GM10847 (cell line): Measurements from ENCODE around the gene STAB2.

Experiments
- POLR2A ChIP-seq: IDR thresholded peaks from 2 replicates; pipeline ENCODE4 v1.6.1; 2011; ENCODE audit not compliant: insufficient read length; ENCODE audit errors: extremely low read depth

Gene STAB2

GRCh38 chr12:103691063-103691462 lies 104.0 kb downstream of the STAB2 start:
- no peak for TF ChIP-seq POLR2A

- TF ChIP-seq POLR2A, result no peak
Observed at GRCh38 chr12:103696101-103696500, 109.0 kb downstream of the STAB2 start.

DNA sequence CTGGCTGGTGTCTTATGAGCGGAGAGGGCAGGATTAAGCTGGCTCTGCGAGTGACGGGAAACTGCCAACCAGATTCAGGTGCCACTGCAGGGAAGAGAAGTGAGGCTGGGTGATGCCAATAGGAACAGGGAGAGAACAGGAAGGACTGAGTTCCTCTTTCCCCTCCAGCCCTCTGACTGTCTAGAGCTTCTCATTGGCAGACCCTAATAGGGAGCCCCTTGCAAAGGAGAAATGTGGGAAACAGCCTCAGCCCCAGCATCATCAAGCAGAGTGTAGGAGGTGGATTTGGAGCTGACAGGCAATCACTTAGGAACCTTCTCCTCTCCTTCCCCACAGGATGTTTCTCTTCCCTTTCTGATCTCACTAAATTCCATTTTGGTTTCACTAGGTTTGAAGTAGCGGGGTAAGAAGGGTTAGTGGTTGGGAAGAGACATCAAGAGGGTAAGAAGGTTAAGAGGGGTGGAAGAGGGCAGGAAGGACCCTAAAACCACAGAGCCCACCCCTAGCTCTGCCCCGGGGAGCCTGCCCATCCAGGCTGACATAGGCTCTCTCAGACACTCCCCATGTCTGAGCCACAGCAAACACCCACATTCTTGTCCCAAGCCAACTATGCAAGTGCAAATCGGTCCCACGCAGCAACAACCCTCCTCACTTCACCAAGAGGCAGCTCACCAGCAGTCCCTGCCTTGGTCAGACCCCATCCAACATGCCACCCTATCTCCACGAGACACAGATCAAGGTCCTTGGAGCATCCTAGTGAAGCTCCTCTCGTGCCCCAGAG lies 111.1 kb downstream of the STAB2 start:
- no peak for TF ChIP-seq POLR2A

DNA sequence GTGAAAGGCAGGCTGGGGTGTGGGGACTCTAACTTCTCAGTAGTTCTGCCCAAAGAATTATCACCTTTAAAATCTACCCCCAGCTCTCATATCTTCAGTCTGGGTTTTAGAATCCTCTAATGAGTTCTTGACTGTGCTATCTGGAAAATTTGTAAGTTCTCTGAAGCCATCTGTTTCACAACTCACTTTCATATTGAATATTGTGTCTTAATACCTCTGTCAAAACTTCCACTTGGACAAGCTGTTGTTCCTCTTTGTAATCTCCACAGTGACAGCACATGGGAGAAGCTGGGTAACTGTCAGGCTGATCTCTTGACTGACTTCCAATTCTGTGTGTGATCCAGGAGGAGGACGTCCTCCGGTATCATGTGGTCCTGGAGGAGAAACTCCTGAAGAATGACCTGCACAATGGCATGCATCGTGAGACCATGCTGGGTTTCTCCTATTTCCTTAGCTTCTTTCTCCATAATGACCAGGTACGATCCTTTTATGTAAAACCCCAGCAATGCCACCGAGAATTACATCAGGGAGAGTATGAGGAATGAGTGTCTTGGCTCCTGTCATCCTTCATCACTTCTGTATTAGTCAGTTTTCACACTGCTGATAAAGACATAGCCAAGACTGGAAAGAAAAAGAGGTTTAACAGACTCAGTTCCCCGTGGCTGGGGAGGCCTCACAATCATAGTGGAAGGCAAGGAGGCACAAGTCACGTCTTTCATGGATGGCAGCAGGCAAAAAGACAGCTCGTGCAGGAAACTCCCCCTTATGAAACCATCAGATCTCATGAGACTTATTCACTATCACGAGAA lies 111.9 kb downstream of the STAB2 start:
- no peak for TF ChIP-seq POLR2A

- TF ChIP-seq POLR2A, result no peak
Observed at GRCh38 chr12:103705098-103705497, 118.0 kb downstream of the STAB2 start.

DNA sequence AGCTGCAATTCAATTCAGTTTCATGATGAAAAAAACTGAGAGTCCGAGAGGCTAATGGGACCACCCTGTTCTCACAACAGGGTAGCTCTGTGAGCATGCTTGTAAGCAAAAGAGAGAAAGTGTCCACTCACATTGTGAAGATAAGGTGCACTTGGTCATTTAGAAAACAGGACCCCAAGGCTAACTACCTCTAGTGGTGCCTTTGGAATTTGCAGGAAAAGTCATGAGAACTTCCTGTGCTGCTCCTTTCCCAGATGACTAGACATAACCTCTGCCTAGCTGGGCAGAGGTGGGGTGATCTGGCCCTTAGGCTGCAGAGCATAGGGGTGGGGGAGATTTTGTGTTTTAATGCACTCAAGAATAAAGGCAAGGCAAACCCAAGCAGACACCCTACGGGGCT lies 118.9 kb downstream of the STAB2 start:
- no peak for TF ChIP-seq POLR2A

DNA sequence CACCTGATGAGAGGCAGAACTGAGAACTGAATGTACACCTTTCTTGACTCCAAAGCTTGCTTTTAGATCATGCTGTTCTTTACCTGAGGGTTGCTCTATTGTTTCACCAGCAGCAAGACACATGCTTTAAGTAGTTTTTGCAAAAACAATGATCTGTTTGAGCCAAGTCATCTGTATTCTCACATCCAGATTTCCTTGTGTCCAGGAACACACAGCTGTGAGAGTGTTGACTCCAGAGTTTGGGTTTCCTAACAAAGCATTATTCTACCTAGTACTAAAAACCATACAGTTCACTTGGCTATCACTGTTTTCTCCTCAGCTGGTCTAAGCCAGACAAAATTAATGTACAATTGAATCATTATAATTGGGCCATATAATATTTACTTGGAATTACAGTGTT lies 120.4 kb downstream of the STAB2 start:
- no peak for TF ChIP-seq POLR2A

- TF ChIP-seq POLR2A, result no peak
Observed at GRCh38 chr12:103710544-103710943, 123.5 kb downstream of the STAB2 start.

DNA sequence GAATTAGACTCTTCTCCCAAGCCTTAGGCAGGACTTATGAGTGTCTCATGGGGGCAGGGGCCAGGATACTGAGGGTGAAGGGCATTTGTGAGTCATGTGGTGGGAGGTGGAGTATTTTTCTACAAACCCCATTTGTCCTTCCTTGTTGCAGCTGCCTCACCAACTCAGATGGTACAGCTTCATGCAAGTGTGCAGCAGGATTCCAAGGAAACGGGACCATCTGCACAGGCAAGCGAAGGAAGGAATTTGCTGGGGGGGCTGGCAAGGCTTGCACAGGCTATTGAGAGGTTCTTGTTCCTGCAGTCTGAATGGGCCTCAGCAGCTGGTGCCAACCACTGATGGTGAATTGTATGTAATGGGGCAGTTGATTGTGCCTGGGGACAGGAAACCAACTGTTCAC lies 125.1 kb downstream of the STAB2 start:
- TF ChIP-seq POLR2A, result no peak

DNA sequence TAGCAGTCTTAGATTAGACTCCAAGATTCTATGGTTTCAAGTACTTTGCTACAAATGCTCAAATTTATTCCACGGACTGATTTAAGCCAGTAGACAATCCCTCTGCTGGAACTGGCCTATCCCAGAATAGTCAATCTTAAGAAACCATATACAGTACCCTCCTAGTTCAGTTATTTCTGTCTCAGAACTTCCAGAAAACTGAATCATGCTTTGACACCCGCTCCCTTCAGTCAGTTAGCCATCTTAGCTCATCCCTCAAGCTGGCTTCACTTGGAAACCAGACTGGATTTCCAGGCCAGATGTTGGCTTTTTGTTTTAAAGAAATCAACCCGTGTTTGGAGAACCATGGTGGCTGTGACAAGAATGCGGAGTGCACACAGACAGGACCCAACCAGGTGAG lies 128.4 kb downstream of the STAB2 start:
- no peak for TF ChIP-seq POLR2A

DNA sequence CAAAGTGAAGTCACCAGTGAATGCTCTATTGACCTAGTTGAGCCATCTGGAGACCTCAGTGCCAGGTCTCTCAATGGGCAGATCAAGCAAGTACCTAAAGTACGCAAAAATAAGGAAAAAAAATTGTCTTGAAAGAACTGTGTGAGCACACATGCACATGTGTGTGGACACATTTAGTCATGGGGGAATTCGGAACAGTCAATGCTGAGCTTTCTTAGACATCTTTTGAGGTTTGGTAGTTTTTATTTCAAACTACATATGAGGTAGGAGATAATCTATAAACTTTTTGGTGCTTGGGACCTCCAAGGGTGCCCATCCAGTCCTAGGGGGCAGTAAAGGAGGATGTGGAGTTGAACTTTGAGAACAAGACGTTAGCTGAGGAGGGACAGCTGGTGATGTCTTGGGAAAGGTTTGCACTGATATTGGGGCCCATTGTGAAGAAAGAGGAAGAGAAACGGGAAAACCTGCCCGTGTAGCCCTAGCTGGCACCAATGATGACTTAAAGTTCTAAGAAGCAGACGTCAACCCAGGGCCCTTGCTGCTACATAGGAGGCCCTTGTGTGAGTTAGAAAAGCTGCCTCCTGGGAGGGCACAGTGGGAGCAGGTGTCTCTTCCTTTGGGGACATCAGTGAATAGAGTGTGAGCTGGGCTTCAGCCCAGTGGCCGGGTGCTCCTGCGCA lies 129.6 kb downstream of the STAB2 start:
- no peak for TF ChIP-seq POLR2A

DNA sequence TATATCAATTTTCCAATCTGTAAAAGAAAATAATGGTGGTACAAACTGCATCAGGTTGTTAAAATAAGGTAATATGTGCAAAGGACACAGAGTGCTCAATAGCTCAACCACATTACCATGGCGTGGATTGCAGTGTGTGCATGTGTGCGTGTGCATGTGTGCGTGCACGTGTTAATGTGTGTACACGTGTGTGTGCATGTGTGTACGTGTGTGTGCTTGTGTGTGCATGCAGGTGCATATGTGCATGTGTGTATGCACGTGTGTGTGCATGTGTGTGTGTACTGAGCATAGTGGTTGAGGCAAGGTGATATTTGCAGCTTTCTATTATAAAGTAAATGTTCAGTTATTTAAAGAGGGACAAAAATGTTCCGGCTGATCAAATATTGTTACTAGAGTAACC lies 138.3 kb downstream of the STAB2 start:
- TF ChIP-seq POLR2A, result no peak

- TF ChIP-seq POLR2A, result no peak
Observed at GRCh38 chr12:103727638-103728037, 140.6 kb downstream of the STAB2 start.

GRCh38 chr12:103728323-103728722 lies 141.2 kb downstream of the STAB2 start:
- no peak for TF ChIP-seq POLR2A

- TF ChIP-seq POLR2A, result no peak
Observed at GRCh38 chr12:103729499-103729898, 142.4 kb downstream of the STAB2 start.

DNA sequence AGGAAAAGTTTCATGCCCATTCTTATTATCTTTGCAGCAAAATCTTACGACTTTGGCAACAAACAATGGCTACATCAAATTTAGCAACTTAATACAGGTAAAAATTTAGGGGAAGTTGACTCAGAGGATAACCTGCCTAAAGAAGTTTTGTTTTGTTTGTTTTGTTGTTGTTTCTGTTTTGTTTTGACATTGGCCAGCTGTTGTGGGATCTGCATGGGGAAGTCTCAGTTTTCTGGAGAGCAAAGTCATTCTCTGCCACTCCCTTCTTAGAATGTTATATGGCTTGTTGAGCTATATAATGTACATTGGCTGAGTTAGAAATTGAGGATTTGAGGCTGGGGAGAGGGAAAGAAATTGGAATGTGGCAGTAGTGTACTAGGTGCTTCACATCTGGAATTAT lies 144.5 kb downstream of the STAB2 start:
- no peak for TF ChIP-seq POLR2A

- no peak for TF ChIP-seq POLR2A
Observed at GRCh38 chr12:103734863-103735262, 147.8 kb downstream of the STAB2 start.

- no peak for TF ChIP-seq POLR2A
Observed at GRCh38 chr12:103735291-103735690, 148.2 kb downstream of the STAB2 start.
